Heart right ventricle (tissue), 16 donors: ENCODE measurements around the gene RELCH. TPM values are rescaled to one million over a fixed set of nuclear protein-coding genes. Genes with fewer than 3 reads are reported as not detected.

Source experiments
- ATAC-seq, 8 donors: fragments of 200-7000 bp; cut with Tn5 transposase; one replicate each; pipeline ENCODE4 v1.9.1; 2020; ENCODE audit warnings: mild to moderate bottlenecking in 8 of 8, moderate library complexity in 8 of 8, moderate number of reproducible peaks in 1 of 8
- DNase-seq, 2 donors: peaks; one replicate each; pipeline ENCODE4 v3.0.0-alpha.2; 2020
- H3K27ac ChIP-seq, 10 donors: fragments of 200-600 bp; sonication (generic) in 2 of 10; one replicate each; pipeline versions ENCODE4 v1.5.0 to v1.8.0; 2020 to 2022; ENCODE audit warnings: mild to moderate bottlenecking in 3 of 10
- H3K27me3 ChIP-seq, 7 donors: fragments of 200-600 bp; one replicate each; pipeline ENCODE4 v1.8.0; 2021 to 2022; ENCODE audit warnings: mild to moderate bottlenecking in 2 of 7
- H3K36me3 ChIP-seq, 9 donors: fragments of 200-600 bp; sonication (generic) in 1 of 9; one replicate each; pipeline versions ENCODE4 v1.5.0 to v1.8.0; 2020 to 2022; ENCODE audit warnings: mild to moderate bottlenecking in 2 of 9
- H3K4me1 ChIP-seq, 9 donors: fragments of 200-600 bp; sonication (generic) in 1 of 9; one replicate each; pipeline versions ENCODE4 v1.5.0 to v1.8.0; 2020 to 2022; ENCODE audit warnings: mild to moderate bottlenecking in 4 of 9
- H3K4me3 ChIP-seq, 10 donors: fragments of 200-600 bp; sonication (generic) in 2 of 10; one replicate each; pipeline versions ENCODE4 v1.5.0 to v1.8.0; 2020 to 2022; ENCODE audit warnings: mild to moderate bottlenecking in 7 of 10, moderate library complexity in 2 of 10
- H3K9me3 ChIP-seq, 11 donors: fragments of 200-600 bp in 10 of 11; sonication (generic) in 2 of 11; one replicate each; pipeline versions ENCODE4 v1.5.0 to v1.8.0; 2013 to 2022; ENCODE audit warnings: mild to moderate bottlenecking in 2 of 11, control low read depth in 1 of 11, moderate library complexity in 1 of 11
- WGBS, 2 donors: extraction: QIAGEN DNeasy Blood & Tissue Kit; methylation state at CpG; one replicate each; pipeline ENCODE4 v1.1.7; 2013; ENCODE audit warnings: inconsistent platforms in 1 of 2; 5-methylcytosine and 5-hydroxymethylcytosine counted together
- intact Hi-C, 10 donors: fragments of 100-400 bp; cut with DNase I; formaldehyde crosslinking; loops; one replicate each; pipeline versions ENCODE4 v1.11.1 to v1.14.2; 2022
- polyA plus RNA-seq, 2 donors: library from polyadenylated mRNA; stranded (reverse); fragments of 200-250 nt; gene quantifications; one replicate each; pipeline ENCODE4 v1.2.3, GENCODE V29; 2013
- total RNA-seq, 10 donors: library from RNA; stranded (reverse); fragmentation: NEBNext Ultra II Directional in 3 of 10; extraction: Animal tissue kit (Norgen Biotek cat#: 25700) in 3 of 10; gene quantifications; one replicate each; pipeline versions ENCODE4 v1.2.1 to v1.2.4, GENCODE V29; 2021 to 2023
- TF ChIP-seq, protein P1 (sequence below), 9 donors: fragments of 200-600 bp; sonication (generic) in 2 of 9; IDR thresholded peaks; one replicate each; pipeline versions ENCODE4 v1.5.0 to v1.8.0; 2021 to 2022; ENCODE audit warnings: antibody characterized with exemption in 9 of 9, mild to moderate bottlenecking in 5 of 9, moderate library complexity in 1 of 9
- donor health status: Arrhythmogenic right ventricular cardiomyopathy.
- donor health status: ischemic (EF 13 %, LVEDD 7.1; RV severe dilation, severe dysfunction).
- donor health status: healthy with polysubstance abuse.
- donor health status: DM: no; HTN: yes; CAD: no.
- donor health status: DM: no; HTN: no; CAD: no.
- donor health status: ischemic (EF 25% LVEDD 6.9; RV normal size, moderate dysfunction).
- donor health status: ischemic (EF 25% LVEDD 5.7; RV mildly dilated, moderate dysfunction).
- donor health status: healthy.
- donor health status: DM: yes; HTN: yes; CAD: no.
- donor health status: Ischemic cardiomyopathy.
- donor health status: ischemic (EF 35%, LVEDD 5.7; RV mildly dilated, moderate dysfunction).
- donor health status: nonischemic (EF 11% LVEDD 7.7; RV severe dilation, severe dysfunction).
- donor health status: DM: yes; HTN: yes; CAD: no.
- donor health status: PGD.
- donor health status: ischemic (EF 29% LVEDD 5.4; RV normal size, mild dysfunction).
- donor health status: nonischemic (EF 23%, LVEDD 6.1; RV moderate dilation, normal function).

The RELCH gene
- total and polyA plus RNA-seq, 12 donors: 4.1 to 21.0 (median 15.8) TPM

DNA sequence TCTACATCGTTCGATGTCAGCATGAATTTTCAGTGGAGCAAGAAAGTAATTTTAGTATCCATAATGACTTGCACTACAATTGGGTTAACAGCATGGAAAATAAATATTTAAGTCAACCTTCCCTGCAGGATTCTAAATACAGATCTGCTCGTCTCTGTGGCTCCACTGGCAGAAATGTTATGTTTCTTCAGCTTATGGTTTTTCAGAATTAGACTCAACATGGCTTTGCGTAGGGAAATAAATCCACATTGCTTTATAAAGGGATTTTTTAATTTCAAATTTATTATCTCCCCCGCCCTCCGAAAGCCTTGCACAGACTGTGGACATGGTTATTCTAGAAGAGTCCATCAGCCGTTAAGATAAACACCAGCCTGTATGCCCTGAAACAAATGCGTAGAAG is 156.3 kb downstream of the RELCH start:
- no peaks in the 10 kb centered on the region for H3K9me3 ChIP-seq
- no peak for DNase-seq
- WGBS, 2 donors: 93 to 94% methylated on average over 8 of the region's 8 CpGs
- H3K4me1 ChIP-seq: peaks cover 0 to 10% (median 0%) of the 10 kb centered on the region in 9 donors
- no peak for ATAC-seq
- H3K27me3 ChIP-seq: peaks cover 0 to 38% (median 5%) of the 10 kb centered on the region in 7 donors
- no peak overlapping the region for H3K4me3 ChIP-seq
- TF ChIP-seq, protein P1, sequence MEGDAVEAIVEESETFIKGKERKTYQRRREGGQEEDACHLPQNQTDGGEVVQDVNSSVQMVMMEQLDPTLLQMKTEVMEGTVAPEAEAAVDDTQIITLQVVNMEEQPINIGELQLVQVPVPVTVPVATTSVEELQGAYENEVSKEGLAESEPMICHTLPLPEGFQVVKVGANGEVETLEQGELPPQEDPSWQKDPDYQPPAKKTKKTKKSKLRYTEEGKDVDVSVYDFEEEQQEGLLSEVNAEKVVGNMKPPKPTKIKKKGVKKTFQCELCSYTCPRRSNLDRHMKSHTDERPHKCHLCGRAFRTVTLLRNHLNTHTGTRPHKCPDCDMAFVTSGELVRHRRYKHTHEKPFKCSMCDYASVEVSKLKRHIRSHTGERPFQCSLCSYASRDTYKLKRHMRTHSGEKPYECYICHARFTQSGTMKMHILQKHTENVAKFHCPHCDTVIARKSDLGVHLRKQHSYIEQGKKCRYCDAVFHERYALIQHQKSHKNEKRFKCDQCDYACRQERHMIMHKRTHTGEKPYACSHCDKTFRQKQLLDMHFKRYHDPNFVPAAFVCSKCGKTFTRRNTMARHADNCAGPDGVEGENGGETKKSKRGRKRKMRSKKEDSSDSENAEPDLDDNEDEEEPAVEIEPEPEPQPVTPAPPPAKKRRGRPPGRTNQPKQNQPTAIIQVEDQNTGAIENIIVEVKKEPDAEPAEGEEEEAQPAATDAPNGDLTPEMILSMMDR (IDR thresholded peaks at IDR 0.05): no peak
- intact Hi-C loops: no loop called here
- H3K27ac ChIP-seq: no peak overlapping the region
- no peaks in the 10 kb centered on the region for H3K36me3 ChIP-seq

DNA sequence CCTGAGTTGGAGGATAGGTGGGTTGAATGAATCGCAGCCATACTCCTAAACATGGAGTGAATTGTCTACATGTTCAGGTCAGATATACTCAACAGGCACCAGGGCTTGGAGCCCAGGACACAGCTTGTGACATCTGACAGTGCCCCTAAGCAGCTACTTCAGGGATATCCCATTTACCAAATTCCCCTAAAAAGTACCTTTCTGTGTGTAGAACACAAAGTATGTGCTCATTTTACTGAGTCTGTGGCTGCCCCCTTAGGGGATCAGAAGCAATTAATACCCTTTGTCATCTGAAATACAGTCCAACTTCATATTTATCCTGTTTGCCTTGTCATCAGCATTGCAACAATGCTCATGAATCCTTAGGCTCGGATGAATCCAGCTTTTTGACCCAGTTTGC is 158.9 kb downstream of the RELCH start:
- H3K36me3 ChIP-seq: no peaks in the 10 kb centered on the region
- no peaks in the 10 kb centered on the region for H3K9me3 ChIP-seq
- H3K4me3 ChIP-seq: no peak overlapping the region
- H3K27ac ChIP-seq: no peak overlapping the region
- peaks cover 0 to 15% (median 0%) of the 10 kb centered on the region in 7 donors for H3K27me3 ChIP-seq
- H3K4me1 ChIP-seq: no peaks in the 10 kb centered on the region
- TF ChIP-seq, protein P1 (IDR thresholded peaks at IDR 0.05): no peak
- 90 to 94% methylated on average over 2 of the region's 2 CpGs for WGBS, 2 donors
- DNase-seq (no peak), ATAC-seq (no peak)
- intact Hi-C loops: no loop called here

DNA sequence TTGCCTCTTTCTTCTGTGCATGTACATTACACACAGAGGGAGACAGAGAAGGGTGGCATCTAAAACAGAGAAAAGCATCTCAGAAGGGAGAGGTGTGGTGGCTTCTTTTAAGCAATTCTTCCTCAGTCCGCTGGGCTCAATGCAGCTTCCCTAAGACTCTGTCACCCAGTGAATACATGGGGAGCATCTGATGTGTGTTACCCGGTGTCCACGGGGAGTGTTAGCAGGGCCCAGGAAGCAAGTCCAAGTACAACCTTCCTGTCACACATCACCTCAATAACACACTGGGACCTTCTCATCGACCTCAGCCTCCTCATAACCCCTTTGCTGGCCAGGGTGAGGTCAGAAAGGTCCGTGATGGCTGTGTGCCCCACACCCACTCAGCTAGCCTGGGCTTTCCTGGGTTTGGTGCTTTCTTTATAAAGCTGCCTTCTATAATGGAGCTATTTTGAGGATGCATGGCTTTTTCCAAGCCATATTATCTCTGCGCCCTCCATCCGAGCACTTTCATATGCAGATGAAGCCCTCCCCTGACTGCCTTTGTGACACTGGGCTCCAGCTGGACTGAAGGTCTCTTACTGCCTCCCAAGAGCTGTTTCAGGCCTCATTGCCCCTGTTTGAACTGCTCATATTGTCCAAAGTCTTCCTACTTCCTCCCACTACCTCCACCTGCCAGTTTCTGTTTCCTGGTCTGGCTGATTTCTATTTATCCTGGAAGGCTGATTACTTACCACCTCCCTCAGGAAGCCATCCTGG is 159.5 kb downstream of the RELCH start:
- 68 to 72% methylated on average over 7 of the region's 7 CpGs for WGBS, 2 donors
- DNase-seq: no peak
- Histone ChIP-seq H3K4me3 (no peak overlapping the region), H3K27me3 (peaks cover 0 to 15% (median 0%) of the 10 kb centered on the region in 7 donors), H3K36me3 (no peaks in the 10 kb centered on the region), H3K27ac (no peak overlapping the region), H3K9me3 (no peaks in the 10 kb centered on the region), H3K4me1 (no peaks in the 10 kb centered on the region)
- ATAC-seq: no peak
- intact Hi-C loops: no loop called here
- TF ChIP-seq, protein P1 (IDR thresholded peaks at IDR 0.05): no peak

GRCh38 chr18:62347089-62347506 is 160.0 kb downstream of the RELCH start:
- DNase-seq (no peak), ATAC-seq (no peak)
- H3K4me1 ChIP-seq: no peaks in the 10 kb centered on the region
- H3K4me3 ChIP-seq: no peak overlapping the region
- 64 to 67% methylated on average over 6 of the region's 6 CpGs for WGBS, 2 donors
- peaks cover 0 to 15% (median 0%) of the 10 kb centered on the region in 7 donors for H3K27me3 ChIP-seq
- H3K9me3 ChIP-seq: no peaks in the 10 kb centered on the region
- intact Hi-C loops: no loop called here
- no peak overlapping the region for H3K27ac ChIP-seq
- TF ChIP-seq, protein P1 (IDR thresholded peaks at IDR 0.05): no peak
- H3K36me3 ChIP-seq: no peaks in the 10 kb centered on the region
